ENCODE data around the gene JAZF1. TPM values are rescaled to one million over a fixed set of nuclear protein-coding genes. Genes with fewer than 3 reads are reported as not detected.

Gene JAZF1
- total and polyA plus RNA-seq, 9 donors, result 10.4 to 36.0 (median 19.9) TPM

DNA sequence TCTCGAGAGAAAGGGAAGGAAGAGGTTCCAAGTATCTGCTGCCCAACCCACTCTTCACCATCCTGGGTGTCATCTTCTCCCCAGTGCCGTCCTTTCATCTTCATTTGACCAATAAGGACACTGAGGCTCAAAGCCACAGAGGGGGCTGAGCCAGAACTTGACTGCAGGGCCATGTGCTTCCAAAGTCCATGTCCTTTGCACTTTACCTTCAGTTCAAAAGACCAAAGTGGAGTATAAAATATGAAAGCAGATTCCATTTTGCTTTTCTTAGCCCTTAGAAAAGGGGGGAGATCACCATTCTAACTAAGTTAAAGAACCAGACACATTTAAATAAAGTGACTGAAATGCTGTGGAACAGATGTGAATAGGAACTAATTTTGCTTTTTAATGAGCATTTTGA, 56.2 kb downstream of the JAZF1 start:
- WGBS, 3 donors, result 91 to 100% (median 92%) methylated on average over 2 of the region's 2 CpGs
- Histone ChIP-seq H3K4me1 (ENCODE audit: insufficient read depth) (peaks cover 5% of the 10 kb centered on the region), H3K4me3 (no peak overlapping the region), H3K9me3 (no peaks in the 10 kb centered on the region), H3K36me3 (no peaks in the 10 kb centered on the region), H3K27ac (no peak overlapping the region), H3K27me3 (no peaks in the 10 kb centered on the region)
- DNase-seq, result no peak
- intact Hi-C loops (cut with DNase I), result no loop called here
- TF ChIP-seq EP300 (IDR thresholded peaks at IDR 0.05) (no peak), POLR2A (IDR thresholded peaks at IDR 0.05) (no peak)
- TF ChIP-seq, protein P1, sequence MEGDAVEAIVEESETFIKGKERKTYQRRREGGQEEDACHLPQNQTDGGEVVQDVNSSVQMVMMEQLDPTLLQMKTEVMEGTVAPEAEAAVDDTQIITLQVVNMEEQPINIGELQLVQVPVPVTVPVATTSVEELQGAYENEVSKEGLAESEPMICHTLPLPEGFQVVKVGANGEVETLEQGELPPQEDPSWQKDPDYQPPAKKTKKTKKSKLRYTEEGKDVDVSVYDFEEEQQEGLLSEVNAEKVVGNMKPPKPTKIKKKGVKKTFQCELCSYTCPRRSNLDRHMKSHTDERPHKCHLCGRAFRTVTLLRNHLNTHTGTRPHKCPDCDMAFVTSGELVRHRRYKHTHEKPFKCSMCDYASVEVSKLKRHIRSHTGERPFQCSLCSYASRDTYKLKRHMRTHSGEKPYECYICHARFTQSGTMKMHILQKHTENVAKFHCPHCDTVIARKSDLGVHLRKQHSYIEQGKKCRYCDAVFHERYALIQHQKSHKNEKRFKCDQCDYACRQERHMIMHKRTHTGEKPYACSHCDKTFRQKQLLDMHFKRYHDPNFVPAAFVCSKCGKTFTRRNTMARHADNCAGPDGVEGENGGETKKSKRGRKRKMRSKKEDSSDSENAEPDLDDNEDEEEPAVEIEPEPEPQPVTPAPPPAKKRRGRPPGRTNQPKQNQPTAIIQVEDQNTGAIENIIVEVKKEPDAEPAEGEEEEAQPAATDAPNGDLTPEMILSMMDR (IDR thresholded peaks at IDR 0.05), result no peak

DNA sequence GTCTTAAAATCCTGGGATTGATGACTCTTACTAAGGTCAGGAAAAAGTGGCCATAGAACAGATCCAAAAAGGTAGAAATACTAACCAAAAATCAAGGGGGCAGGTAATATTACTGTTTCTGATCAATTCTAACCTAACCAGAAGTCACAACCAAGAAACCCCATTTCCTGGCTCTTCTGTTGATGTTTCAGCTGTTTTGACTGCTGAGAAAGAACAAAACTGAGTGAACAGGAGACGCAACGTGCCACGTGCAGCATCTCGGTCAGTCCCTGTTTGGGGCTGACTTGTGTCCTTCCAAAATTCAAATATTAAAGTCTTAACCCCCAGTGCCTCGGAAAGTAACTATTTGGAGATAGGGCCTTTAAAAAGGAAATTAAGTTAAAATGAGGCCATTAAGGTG, 56.8 kb downstream of the JAZF1 start:
- WGBS, 3 donors, result 92 to 99% (median 96%) methylated on average over 5 of the region's 5 CpGs
- H3K4me3 ChIP-seq, result no peak overlapping the region
- H3K36me3 ChIP-seq, result no peaks in the 10 kb centered on the region
- intact Hi-C loops (cut with DNase I), result no loop called here
- no peak for DNase-seq
- no peak overlapping the region for H3K27ac ChIP-seq
- TF ChIP-seq POLR2A (IDR thresholded peaks at IDR 0.05), result no peak
- TF ChIP-seq, protein P1 (IDR thresholded peaks at IDR 0.05), result no peak
- H3K27me3 ChIP-seq, result no peaks in the 10 kb centered on the region
- no peaks in the 10 kb centered on the region for H3K9me3 ChIP-seq
- peaks cover 5% of the 10 kb centered on the region for H3K4me1 ChIP-seq (ENCODE audit: insufficient read depth)

DNA sequence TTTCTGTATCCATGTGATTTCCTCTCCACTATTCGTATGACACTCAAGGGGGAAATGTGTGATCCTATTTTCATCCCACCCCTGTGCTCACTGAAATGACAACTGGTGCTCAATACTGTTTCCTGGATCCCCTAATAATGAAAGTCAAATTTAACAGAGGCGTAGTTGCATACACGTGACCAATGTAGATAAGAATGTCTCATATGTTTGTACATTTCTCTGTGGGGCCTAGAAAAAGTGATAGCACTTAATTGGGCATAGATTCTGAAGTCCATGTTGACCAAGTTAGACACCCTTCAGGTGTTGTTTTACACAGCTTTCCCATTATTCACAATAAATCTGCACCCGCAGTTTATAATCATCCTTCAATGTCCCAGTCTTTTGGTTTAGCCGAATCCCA, 59.1 kb downstream of the JAZF1 start:
- peaks cover 3% of the 10 kb centered on the region for H3K4me1 ChIP-seq (ENCODE audit: insufficient read depth)
- no peak overlapping the region for H3K4me3 ChIP-seq
- H3K9me3 ChIP-seq, result no peaks in the 10 kb centered on the region
- no peaks in the 10 kb centered on the region for H3K36me3 ChIP-seq
- 95 to 97% (median 96%) methylated on average over 5 of the region's 5 CpGs for WGBS, 3 donors
- no peak overlapping the region for H3K27ac ChIP-seq
- TF ChIP-seq POLR2A (IDR thresholded peaks at IDR 0.05) (no peak), EP300 (IDR thresholded peaks at IDR 0.05) (no peak)
- TF ChIP-seq, protein P1 (IDR thresholded peaks at IDR 0.05), result no peak
- no peaks in the 10 kb centered on the region for H3K27me3 ChIP-seq
- no peak for DNase-seq
- intact Hi-C loops (cut with DNase I), result no loop called here

DNA sequence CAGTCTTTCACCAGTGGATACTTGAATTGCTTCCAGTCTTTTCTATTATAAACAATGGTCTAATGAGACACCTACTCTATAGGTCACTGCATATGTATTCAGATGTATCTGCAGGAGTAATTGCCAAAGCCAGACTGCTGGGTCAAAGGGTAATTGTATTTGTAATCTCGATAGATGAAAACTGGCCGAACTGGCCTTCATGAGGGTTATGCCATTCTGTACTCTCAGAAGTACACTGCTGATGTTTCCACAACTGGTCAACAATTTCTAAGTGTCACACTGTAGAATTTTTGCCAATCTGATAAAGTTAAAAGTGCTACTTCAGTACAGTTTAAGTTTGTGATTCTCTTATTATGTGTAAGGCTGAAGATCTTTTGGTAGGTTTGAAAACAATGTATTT, 64.6 kb downstream of the JAZF1 start:
- Histone ChIP-seq H3K9me3 (no peaks in the 10 kb centered on the region), H3K27ac (no peak overlapping the region), H3K4me1 (ENCODE audit: insufficient read depth) (peaks cover 1% of the 10 kb centered on the region), H3K27me3 (no peaks in the 10 kb centered on the region), H3K36me3 (no peaks in the 10 kb centered on the region), H3K4me3 (no peak overlapping the region)
- TF ChIP-seq, protein P1 (IDR thresholded peaks at IDR 0.05), result no peak
- TF ChIP-seq POLR2A (IDR thresholded peaks at IDR 0.05), result no peak
- TF ChIP-seq EP300 (IDR thresholded peaks at IDR 0.05), result no peak
- intact Hi-C loops (cut with DNase I), result no loop called here
- WGBS, 3 donors, result 83 to 92% (median 91%) methylated on average over 2 of the region's 2 CpGs
- DNase-seq, result no peak

DNA sequence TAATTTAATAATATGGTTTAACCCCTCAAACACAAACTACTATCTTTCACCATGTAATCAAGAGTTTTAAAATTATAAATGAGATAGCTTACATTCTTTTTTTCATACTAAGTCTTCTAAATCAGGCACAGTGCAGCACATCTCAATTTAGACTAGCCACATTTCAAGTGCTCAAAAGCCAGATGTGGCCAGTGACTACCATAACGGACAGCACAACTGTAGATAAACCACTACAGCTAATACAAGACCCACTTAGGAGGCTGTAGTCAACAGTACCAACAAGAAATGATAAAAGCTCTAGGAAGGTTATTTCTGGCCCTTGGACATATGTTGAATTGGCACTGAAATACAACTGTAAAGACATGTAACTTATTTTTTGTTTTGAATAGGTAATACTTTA, 65.3 kb downstream of the JAZF1 start:
- Histone ChIP-seq H3K27ac (no peak overlapping the region), H3K9me3 (no peaks in the 10 kb centered on the region), H3K4me1 (ENCODE audit: insufficient read depth) (peaks cover 1% of the 10 kb centered on the region), H3K36me3 (no peaks in the 10 kb centered on the region), H3K4me3 (no peak overlapping the region), H3K27me3 (no peaks in the 10 kb centered on the region)
- intact Hi-C loops (cut with DNase I), result no loop called here
- TF ChIP-seq POLR2A (IDR thresholded peaks at IDR 0.05), result no peak
- DNase-seq, result no peak
- 77 to 85% (median 81%) methylated on average over 1 of the region's 1 CpG for WGBS, 3 donors
